OCI-LY1 (cell line): Measurements from ENCODE around the gene CEP135.

Source experiments
- CTCF ChIP-seq: fragments of 200-600 bp; sonication (generic), shearing (Covaris generic); IDR thresholded peaks from 2 replicates; pipeline ENCODE4 v1.5.1; 2017; ENCODE audit warnings: mild to moderate bottlenecking, antibody characterized with exemption, low read length, moderate library complexity, mixed read lengths
- EZH2 ChIP-seq: fragments of 200-600 bp; sonication (generic), shearing (Covaris generic); IDR thresholded peaks from 2 replicates; pipeline ENCODE4 v1.8.0; 2017; ENCODE audit warnings: borderline replicate concordance, mixed run types, mild to moderate bottlenecking, antibody characterized with exemption, low read length, moderate library complexity, mixed read lengths

DNA sequence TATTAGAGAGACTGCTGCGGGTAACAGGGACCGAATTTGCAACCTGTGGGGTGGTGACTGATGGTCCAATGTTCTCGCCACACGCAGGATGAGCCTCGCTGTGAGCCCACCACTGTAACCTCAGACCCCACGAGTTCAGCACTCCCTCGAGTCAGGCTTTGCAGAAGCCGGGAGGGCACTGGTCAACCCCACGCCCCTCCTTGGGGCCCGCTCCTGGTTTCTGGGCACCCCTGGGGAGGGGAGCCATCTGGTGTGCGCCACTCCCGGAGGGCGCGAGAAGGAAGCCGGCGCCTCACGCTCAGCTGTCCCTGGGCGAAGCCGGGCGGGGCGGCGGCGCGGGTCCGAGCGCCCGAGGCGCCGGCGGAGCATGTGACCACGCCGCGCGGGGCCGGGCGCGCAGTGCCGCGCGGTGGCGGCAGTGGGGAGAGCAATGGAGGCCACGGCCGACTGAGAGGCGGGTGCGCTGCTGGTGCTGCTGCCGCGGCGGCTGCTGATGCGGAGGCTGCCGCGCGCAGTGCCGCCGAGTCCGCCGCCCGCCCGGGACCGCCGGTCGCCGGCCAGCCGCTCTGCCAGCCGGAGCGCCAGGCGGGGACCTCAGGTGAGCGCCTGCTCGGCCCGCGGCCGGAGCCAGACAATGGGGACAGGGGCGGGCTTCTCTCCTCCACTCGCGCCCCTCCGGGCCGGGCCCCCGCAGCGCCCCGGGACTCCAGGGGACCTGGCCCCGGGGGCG, 100.1 kb downstream of the CEP135 start:
- TF ChIP-seq EZH2: no peak
- no peak for TF ChIP-seq CTCF
